ENCODE results near the gene PHACTR2.

PHACTR2 gene

DNA sequence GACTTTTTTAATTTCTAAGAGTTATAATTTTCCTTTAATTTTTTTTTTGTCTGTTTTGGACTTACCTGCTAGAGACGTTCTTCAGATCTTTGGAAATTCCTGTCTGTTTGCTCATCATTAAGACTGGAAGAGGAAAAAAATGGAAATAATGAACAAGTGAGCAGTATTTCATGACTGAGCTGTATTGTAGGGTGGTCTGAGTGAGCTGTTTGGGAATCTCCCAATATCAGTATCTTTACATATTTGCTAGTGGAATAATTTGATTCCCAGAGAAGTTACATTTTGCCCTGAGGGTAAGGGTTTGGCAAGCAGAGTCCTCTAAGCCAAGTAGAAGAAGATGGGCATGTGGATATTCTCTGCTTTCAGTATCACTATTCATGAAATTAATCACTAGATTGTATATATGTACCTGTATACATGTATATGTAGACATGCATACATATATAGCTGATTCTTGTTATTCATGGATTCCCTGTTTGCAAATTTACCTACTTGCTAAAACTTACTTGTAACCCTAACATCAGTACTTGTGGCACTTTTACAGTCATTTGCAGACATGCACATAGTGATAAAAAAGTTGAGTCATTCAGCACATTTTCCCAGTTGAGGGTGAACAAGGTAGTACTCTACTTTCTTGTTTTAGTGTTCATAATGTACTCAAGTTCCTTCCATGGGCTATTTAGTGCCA is 200.0 kb downstream of the PHACTR2 start:
- Mint-ChIP-seq H3K27ac (no peak overlapping the region), H3K36me3 (peaks cover 10% of the 10 kb centered on the region), H3K27me3 (no peaks in the 10 kb centered on the region), H3K9me3 (ENCODE audit: low read depth) (peaks cover 21% of the 10 kb centered on the region), H3K4me3 (no peak overlapping the region), H3K4me1 (ENCODE audit: low read depth) (no peaks in the 10 kb centered on the region)

DNA sequence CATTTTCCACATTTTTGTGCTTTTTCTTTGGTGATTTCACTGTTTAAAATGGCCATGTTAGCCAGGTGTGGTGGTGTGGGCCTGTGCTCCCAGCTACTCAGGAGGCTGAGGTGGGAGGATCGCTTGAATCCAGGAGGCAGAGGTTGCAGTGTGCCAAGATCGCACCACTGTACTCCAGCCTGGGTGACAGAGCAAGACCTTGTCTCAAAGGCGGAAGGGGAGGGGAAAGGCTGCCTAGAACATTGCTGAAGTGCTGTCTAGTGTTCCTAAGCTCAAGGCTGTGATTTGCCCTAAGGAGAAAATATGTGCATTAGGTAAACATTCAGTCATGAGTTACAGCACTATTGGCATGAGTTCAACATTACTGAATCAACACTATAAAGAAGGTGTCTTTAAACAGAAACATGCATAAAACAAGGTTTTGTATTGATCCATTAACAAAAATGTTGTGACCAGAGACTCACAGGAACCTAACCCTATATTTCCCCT is 200.6 kb downstream of the PHACTR2 start:
- Mint-ChIP-seq H3K9me3 (ENCODE audit: low read depth) (peaks cover 21% of the 10 kb centered on the region), H3K4me3 (no peak overlapping the region), H3K27me3 (no peaks in the 10 kb centered on the region), H3K27ac (no peak overlapping the region), H3K36me3 (peaks cover 10% of the 10 kb centered on the region), H3K4me1 (ENCODE audit: low read depth) (no peaks in the 10 kb centered on the region)

DNA sequence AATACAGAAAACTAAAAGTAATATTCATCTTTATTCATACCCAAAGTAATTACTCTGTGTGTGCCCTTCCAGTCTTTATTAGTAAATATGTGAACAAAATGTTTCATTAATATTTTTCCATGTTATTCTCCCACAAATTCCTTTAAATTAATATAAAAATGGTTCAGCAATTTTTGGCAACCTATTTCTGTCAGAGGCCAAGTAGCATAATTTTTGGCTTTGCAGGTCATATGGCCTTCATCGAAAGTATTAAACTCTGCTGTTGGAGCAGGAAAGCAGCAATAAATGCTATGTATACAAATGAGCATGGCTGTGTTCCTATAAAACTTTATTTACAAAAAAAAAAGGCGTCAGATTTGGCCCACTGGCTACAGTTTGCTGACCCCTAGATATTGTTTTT is 202.6 kb downstream of the PHACTR2 start:
- H3K36me3 Mint-ChIP-seq, result peaks cover 12% of the 10 kb centered on the region
- no peaks in the 10 kb centered on the region for H3K4me1 Mint-ChIP-seq (ENCODE audit: low read depth)

More for the DNA sequence above, 202.6 kb downstream of the PHACTR2 start:
- Mint-ChIP-seq H3K9me3 (ENCODE audit: low read depth) (peaks cover 19% of the 10 kb centered on the region), H3K27me3 (no peaks in the 10 kb centered on the region), H3K27ac (no peak overlapping the region), H3K4me3 (no peak overlapping the region)

Measured in activated naive CD8-positive, alpha-beta T cell (primary cell).